IPS-18c (cell line): ENCODE results near the gene TRAF7.
"Not testable (repeated sequence)": the region's sequence is repeated elsewhere in the genome, so short reads cannot be mapped to it uniquely, and the experiment has no call there.

Source experiments
- H3K4me3 ChIP-seq: 2 replicates; pipeline ENCODE4 v1.7.0; 2013; ENCODE audit warnings: low read depth, mild to moderate bottlenecking, low read length, moderate library complexity; ENCODE audit not compliant: insufficient read depth
- H3K9me3 ChIP-seq: one replicate; pipeline ENCODE4 v1.6.1; 2013; ENCODE audit warnings: mild to moderate bottlenecking, low read length, moderate library complexity; ENCODE audit not compliant: control insufficient read depth, insufficient read depth

TRAF7 gene

GRCh38 chr16:2199621-2200139 lies 44.1 kb downstream of the TRAF7 start:
- Histone ChIP-seq H3K9me3 (no peaks in the 10 kb centered on the region), H3K4me3 (no peak overlapping the region)

- H3K9me3 ChIP-seq, result no peaks in the 10 kb centered on the region
Observed at GRCh38 chr16:2200313-2200712, 44.7 kb downstream of the TRAF7 start.

GRCh38 chr16:2203119-2203688 lies 47.6 kb downstream of the TRAF7 start:
- not testable (repeated sequence) for H3K4me3 ChIP-seq, H3K9me3 ChIP-seq

More at GRCh38 chr16:2200313-2200712, 44.7 kb downstream of the TRAF7 start:
- no peak overlapping the region for H3K4me3 ChIP-seq

GRCh38 chr16:2204416-2205103 lies 49.0 kb downstream of the TRAF7 start:
- Histone ChIP-seq H3K4me3 (peak overlapping the region; percentile 100; the same call in 1 of the 2 replicates), H3K9me3 (no peaks in the 10 kb centered on the region)

DNA sequence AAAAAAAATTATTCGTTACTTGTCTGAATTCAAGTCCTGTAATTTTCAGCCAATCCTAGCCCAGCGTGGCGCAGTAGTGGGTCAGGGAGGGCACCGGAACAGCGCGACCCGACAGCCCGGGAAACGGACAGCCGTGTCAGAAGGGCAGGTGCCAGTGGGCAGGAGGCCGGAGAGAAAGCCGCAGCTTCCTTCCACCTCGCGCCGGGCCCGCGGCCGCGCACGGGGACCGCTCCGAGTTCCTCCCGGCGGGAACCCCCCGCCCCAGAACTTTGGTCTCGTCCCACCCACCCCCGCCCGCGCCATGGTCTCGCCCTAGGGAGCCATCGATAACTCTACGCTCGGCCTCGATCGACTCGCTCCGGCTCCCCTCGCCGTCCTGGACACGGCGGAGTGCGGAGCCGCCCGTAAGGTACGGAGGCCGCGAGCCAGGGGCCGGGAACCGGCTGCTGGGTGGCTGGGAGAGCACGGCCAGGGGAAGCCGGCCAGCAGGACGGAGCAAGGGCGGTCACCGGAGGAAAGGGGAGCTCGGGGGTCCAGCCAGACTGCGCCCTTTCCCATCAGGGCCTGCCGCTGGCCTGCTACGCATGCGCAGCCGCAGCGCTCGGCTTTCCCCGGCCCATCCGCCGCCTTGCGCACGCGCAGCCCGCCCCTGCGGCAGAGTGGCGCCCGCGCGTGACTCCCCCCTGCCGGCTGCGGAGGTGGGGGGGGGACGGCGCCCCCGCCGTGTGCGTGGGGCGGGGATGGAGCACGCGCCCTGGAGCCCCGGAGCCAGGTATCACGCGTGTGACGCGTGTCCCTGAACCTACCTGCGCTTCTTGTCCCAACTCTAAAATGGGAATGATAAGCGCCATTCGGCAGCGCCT lies 49.8 kb downstream of the TRAF7 start, which contains the start of gene MLST8:
Gene MLST8 (plus strand): TSS at position 351 of the 863 bp plus-strand sequence. CDS start 632 bp downstream, outside the sequence.
- H3K9me3 ChIP-seq, result no peaks in the 10 kb centered on the region
- H3K4me3 ChIP-seq, result peak within 1 kb of the TSS; percentile 100

DNA sequence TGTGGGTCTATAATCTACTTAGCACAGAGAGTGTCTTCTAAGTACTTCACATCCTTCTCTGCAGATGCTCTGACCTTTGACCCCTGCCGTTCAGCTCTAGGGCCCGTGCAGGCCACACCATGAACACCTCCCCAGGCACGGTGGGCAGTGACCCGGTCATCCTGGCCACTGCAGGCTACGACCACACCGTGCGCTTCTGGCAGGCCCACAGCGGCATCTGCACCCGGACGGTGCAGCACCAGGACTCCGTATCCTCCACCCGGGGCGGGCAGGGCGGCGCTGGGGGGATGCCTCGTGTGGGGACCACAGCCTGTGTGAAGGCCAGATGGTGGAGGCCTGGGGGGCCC lies 50.4 kb downstream of the TRAF7 start:
- H3K4me3 ChIP-seq, result peak overlapping the region; percentile 100

DNA sequence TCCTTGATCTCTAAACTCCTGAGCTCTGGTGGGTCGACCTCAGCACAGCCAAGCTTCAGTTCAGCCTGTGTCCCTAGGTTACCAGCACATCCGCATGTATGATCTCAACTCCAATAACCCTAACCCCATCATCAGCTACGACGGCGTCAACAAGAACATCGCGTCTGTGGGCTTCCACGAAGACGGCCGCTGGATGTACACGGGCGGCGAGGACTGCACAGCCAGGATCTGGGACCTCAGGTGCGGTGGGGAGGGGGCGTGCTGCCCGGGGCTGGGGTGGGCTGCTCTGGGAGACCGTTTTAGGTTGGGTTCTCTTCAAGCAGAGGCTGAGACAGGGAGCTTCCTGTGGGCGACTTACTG lies 50.8 kb downstream of the TRAF7 start:
- Histone ChIP-seq H3K4me3 (peak overlapping the region; percentile 100), H3K9me3 (no peaks in the 10 kb centered on the region)

More for the DNA sequence above, 50.4 kb downstream of the TRAF7 start:
- no peaks in the 10 kb centered on the region for H3K9me3 ChIP-seq

DNA sequence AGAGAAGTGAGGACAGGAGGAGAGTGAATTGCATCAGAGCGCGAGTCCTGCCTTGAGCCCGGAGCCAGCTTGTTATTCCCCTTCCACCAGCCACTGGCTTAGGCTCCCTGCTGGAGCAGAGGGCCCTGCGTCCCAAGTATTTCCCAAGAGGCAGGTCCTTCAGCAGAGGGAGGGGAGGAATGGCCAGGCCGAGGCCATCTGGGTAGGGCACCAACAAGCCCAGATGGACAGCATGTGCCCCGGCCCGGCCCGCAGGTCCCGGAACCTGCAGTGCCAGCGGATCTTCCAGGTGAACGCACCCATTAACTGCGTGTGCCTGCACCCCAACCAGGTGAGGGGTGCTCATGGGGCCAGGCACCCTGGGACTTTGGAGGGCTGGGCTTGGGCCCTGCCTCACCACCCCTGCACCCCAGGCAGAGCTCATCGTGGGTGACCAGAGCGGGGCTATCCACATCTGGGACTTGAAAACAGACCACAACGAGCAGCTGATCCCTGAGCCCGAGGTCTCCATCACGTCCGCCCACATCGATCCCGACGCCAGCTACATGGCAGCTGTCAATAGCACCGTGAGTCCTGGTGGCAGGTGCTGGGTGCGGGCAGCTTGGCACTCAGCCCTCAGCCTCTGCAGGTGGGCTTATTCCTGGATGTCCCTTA lies 51.3 kb downstream of the TRAF7 start:
- H3K4me3 ChIP-seq, result no peak overlapping the region; the same call in 1 of the 2 replicates
- H3K9me3 ChIP-seq, result no peaks in the 10 kb centered on the region

DNA sequence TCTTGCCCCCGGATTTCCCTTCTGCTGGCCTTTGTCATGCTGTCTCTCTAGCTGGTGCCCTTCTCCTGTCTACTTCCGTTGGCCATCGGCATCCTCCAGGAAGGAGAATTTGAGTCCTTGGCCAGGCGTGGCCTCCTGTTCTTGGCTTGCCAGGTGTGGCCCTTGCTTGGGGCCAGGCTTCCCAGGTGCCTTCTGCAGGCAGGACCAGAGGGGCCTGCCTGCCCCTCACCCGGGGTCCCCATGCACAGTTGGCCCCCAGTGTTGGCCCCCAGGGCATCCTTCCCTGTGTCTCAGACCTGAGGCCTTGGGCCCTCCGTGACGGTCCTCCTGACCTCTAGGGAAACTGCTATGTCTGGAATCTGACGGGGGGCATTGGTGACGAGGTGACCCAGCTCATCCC lies 52.3 kb downstream of the TRAF7 start:
- no peak overlapping the region for H3K4me3 ChIP-seq
- no peaks in the 10 kb centered on the region for H3K9me3 ChIP-seq

GRCh38 chr16:2208308-2208707 lies 52.7 kb downstream of the TRAF7 start:
- H3K4me3 ChIP-seq, result no peak overlapping the region
- no peaks in the 10 kb centered on the region for H3K9me3 ChIP-seq

DNA sequence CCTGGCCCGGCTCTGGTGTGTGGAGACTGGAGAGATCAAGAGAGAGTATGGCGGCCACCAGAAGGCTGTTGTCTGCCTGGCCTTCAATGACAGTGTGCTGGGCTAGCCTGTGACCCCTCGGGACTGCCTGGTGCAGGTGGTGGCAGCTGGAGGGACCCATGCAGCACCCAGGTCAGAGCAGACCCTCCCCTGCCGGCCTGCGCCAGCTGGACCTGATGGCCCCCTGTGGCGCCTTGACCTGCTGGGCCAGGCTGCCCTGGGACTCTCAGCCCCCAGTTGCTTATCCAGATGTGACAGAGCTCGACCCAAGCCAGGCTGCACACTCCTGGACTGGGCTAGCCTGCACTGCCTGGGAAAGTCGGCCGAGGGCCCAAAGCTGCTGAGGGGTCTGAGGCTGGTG lies 53.2 kb downstream of the TRAF7 start:
- Histone ChIP-seq H3K4me3 (no peak overlapping the region), H3K9me3 (no peaks in the 10 kb centered on the region)

- Histone ChIP-seq H3K4me3 (no peak overlapping the region), H3K9me3 (no peaks in the 10 kb centered on the region)
Observed at GRCh38 chr16:2209258-2210008, 53.9 kb downstream of the TRAF7 start.

- no peak overlapping the region for H3K4me3 ChIP-seq
Observed at GRCh38 chr16:2210009-2210332, 54.4 kb downstream of the TRAF7 start.

GRCh38 chr16:2210386-2211365 lies 55.1 kb downstream of the TRAF7 start, which contains the start of gene BRICD5:
Gene BRICD5 (minus strand): TSS chr16:2210863. CDS start chr16:2210833, 30 bp downstream.
- Histone ChIP-seq H3K9me3 (no peaks in the 10 kb centered on the region), H3K4me3 (no peak within 1 kb of the TSS)

More at GRCh38 chr16:2210009-2210332, 54.4 kb downstream of the TRAF7 start:
- H3K9me3 ChIP-seq, result no peaks in the 10 kb centered on the region

- no peak overlapping the region for H3K4me3 ChIP-seq
- H3K9me3 ChIP-seq, result no peaks in the 10 kb centered on the region
Observed at GRCh38 chr16:2211923-2212347, 56.4 kb downstream of the TRAF7 start.
